ENCODE results near the gene MARVELD3. TPM values are rescaled to one million over a fixed set of nuclear protein-coding genes. Genes with fewer than 3 reads are reported as not detected.
A peak's percentile ranks its signal among the peaks of the same experiment; 100 is the strongest.
"Not testable (repeated sequence)": the region's sequence is repeated elsewhere in the genome, so short reads cannot be mapped to it uniquely, and the experiment has no call there.

The MARVELD3 gene
- total RNA-seq: 0.22 TPM in 1 of 2 replicates, not detected in the other

- no peak for DNase-seq (ENCODE audit: low read depth in 2 of 2)
These were observed at the start of gene MARVELD3 for GRCh38 chr16:71626018-71626857. TSS of gene MARVELD3 (plus strand) at chr16:71626184. CDS start at chr16:71626230, 46 bp downstream.

- no peak for DNase-seq (ENCODE audit: low read depth in 2 of 2)
These were observed 49.0 kb upstream of the MARVELD3 start, which contains the start of gene TAT for GRCh38 chr16:71576971-71577370. TSS of gene TAT (minus strand) at chr16:71577092. CDS start at chr16:71576415, 677 bp downstream.

GRCh38 chr16:71582553-71582848 lies 43.5 kb upstream of the MARVELD3 start:
- not testable (repeated sequence) for DNase-seq (ENCODE audit: low read depth in 2 of 2)

GRCh38 chr16:71584543-71585317 lies 41.3 kb upstream of the MARVELD3 start:
- DNase-seq (ENCODE audit: low read depth in 2 of 2): no peak

GRCh38 chr16:71585318-71585703 lies 40.7 kb upstream of the MARVELD3 start:
- DNase-seq (ENCODE audit: low read depth in 2 of 2): no peak

- not testable (repeated sequence) for DNase-seq (ENCODE audit: low read depth in 2 of 2)
These were observed 36.6 kb upstream of the MARVELD3 start for GRCh38 chr16:71589334-71589733.

- not testable (repeated sequence) for DNase-seq (ENCODE audit: low read depth in 2 of 2)
These were observed 35.9 kb upstream of the MARVELD3 start for GRCh38 chr16:71590071-71590470.

DNA sequence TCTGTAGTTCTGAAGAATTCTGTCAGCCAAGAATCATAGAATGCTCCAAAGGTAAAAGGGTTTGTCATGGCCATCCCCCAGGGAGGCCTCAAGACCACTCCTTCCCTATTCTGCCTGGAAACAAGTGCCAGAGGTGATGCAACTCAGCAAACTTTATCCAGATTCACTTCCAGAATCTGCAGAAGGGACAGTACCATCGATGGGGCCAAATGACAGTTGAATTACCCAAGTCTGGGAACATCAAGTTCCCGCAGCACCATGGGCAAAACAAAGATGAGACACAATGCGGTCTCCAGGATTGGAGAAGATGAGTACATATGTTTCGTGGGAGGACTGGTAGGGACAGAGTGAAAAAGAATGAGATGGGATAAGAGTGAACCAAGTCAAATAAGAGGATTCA lies 35.4 kb upstream of the MARVELD3 start:
- no peak for DNase-seq (ENCODE audit: low read depth in 2 of 2)

GRCh38 chr16:71591917-71592316 lies 34.1 kb upstream of the MARVELD3 start:
- no peak for DNase-seq (ENCODE audit: low read depth in 2 of 2)

DNA sequence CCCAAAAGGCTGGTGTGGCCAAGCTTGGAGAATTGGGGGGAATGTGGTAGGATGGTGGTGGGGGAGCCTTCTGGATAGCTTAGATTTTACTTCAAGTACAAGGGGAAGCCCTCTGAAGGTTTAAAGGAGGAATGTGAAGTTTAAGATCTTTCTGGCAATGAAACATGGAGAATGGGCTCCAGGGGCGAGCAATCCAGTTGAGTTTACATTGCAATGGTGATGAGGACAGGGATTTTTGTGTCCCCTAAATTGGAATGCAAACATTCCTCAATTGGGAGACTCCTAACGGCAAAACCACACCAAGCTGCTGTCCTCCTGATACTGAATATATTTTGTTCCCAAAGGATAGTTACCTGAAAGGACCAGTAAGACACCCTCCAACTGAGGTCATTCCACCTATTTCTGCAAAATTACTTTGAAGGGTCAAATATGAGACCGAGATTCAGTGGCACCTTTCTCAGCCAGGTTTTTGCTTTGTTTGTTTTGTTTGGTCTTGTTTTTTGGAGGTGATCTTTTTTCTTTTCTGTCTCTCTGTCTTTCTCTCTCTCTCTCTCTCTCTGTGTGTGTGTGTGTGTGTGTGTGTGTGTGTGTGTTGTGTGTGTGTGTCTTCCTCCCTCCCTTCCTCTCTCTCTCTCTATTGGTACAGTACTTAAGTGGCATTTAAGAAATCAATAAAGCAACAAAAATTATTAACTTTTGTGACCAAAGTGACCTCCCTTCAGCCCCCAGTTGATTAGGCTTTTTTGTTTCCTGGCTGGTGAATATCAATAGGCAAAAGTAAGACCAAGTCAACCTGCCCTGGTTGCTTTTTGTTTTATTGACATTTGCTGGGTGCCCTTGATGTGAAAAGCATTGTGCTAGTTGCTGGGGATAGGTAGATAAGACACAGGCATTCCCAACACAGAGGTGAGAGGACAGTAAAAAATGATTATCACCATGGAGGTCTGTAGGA lies 32.7 kb upstream of the MARVELD3 start:
- DNase-seq (ENCODE audit: low read depth in 2 of 2): no peak

DNA sequence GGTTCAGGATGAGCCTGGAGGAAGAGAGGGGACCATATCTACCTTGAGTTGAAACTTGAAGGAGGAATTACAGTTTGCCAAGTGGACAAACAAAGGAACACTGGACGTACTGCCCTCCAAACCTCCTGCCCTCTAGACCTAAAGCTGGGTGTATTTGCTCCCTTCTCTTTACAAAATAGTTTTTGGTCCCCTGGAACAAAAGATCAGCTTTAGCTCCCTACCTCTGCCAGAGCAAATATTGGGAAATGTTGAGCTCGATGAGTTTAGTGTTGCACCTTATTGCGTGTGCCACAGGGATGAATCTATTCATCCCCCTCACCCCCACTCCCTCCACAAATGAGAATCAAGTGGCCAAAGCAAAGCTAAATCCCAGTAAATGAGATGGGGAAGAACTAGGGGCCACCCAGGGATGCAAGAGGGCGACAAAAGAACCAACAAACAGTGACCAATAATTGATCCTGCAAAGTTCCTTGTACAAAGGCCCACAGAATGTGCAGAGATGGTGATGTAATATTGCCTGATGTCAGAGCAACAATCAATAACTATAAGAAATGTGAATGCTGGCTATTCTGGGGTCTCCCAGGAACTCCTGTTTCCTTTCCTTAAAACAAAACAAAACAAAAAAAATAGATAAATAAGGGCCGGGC lies 31.9 kb upstream of the MARVELD3 start:
- DNase-seq (ENCODE audit: low read depth in 2 of 2): no peak

DNA sequence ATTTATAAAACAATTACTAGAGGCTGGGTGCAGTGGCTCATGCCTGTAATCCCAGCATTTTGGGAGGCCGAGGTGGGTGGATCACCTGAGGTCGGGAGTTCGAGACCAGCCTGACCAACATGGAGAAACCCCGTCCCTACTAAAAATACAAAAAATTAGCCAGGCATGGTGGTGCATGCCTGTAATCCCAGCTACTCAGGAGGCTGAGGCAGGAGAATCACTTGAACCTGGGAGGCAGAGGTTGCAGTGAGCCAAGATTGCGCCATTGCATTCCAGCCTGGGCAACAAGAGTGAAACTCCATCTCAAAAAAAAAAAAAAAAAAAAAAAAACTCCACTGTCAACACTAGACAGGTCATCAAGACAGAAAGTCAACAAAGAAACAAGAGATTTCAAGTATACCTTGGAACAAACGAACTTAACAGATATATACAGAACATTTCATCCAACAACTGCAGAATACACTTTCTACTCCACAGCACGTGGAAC lies 30.6 kb upstream of the MARVELD3 start:
- DNase-seq (ENCODE audit: low read depth in 2 of 2): not testable (repeated sequence)

GRCh38 chr16:71598426-71598825 lies 27.6 kb upstream of the MARVELD3 start:
- not testable (repeated sequence) for DNase-seq (ENCODE audit: low read depth in 2 of 2)

GRCh38 chr16:71600822-71601221 lies 25.2 kb upstream of the MARVELD3 start:
- no peak for DNase-seq (ENCODE audit: low read depth in 2 of 2)

DNA sequence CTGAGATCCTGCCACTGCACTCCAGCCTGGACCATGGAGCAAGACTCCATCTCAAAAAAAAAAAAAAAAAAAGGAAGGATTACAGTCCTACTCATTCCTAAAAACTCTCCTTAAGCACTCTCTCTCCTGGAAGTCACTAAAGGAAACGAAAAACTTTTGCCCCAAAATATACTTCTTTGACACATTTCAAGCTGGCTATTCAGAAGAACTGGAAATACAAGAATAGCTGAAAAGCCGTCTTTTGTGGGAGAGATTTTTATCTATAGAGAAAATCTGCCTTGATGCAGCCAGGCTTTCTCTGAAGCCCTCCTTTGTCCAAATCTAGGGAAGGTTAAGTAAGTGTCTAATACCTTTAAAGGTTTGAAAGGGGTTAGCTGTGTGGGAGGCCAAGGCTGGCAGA lies 16.9 kb upstream of the MARVELD3 start:
- no peak for DNase-seq (ENCODE audit: low read depth in 2 of 2)

GRCh38 chr16:71610447-71610846 lies 15.5 kb upstream of the MARVELD3 start:
- DNase-seq (ENCODE audit: low read depth in 2 of 2): no peak

- peak; percentile 61 to 68 for DNase-seq (ENCODE audit: low read depth in 2 of 2)
These were observed 14.8 kb upstream of the MARVELD3 start for GRCh38 chr16:71610936-71611871.

DNA sequence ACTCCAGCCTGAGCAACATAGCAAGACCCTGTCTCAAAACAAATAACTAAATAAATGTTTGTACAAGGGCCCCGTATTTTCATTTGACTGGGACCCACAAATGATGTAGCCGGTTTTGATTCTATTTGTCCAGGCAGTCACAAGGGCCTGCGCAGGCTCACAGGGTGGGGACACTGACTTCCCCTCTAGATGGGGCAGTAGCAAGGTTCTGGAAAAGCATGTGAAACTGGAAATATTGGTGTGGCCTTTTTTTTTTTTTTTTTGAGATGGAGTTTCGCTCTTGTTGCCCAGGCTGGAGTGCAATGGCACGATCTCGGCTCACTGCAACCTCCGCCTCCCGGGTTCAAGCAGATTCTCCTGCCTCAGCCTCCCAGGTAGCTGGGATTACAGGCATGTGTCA lies 11.0 kb upstream of the MARVELD3 start:
- not testable (repeated sequence) for DNase-seq (ENCODE audit: low read depth in 2 of 2)

- no peak for DNase-seq (ENCODE audit: low read depth in 2 of 2)
These were observed 7.6 kb upstream of the MARVELD3 start for GRCh38 chr16:71618429-71618828.

DNA sequence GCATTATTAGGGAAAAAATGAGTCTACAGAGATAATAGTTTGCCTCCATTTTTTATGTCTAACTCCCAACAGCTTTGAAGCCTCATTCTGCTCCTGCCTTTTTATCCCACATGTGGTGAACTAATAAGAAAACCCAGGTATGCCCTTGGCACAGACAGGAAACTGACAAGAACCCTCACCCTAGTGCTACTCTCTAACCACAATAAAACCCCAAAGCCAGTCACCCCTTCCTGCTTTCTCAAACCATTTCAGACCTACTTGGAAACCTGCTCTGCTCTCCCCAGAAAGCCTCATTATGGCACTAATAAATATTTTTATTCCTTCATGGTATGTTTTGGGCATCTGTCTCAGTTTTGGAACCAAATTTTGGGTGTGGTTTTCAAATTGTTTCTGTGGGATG lies 3.9 kb upstream of the MARVELD3 start:
- no peak for DNase-seq (ENCODE audit: low read depth in 2 of 2)

Data from lung microvascular endothelial cell (primary cell).